H9 (cell line): Measurements from ENCODE around the gene CEP192. TPM values are rescaled to one million over a fixed set of nuclear protein-coding genes. Genes with fewer than 3 reads are reported as not detected.

Experiments used
- DNase-seq: peaks from one replicate; pipeline ENCODE4 v3.0.0-alpha.2; 2017
- H2AFZ ChIP-seq: one replicate; pipeline ENCODE4 v1.6.1; 2013; ENCODE audit warnings: mild to moderate bottlenecking, low read length, control low read depth, moderate library complexity
- H2AK5ac ChIP-seq: 2 replicates; pipeline ENCODE4 v1.6.1; 2013; ENCODE audit warnings: low read length, control low read depth, mixed read lengths; ENCODE audit not compliant: insufficient read length
- H2BK120ac ChIP-seq: one replicate; pipeline ENCODE4 v1.6.1; 2013; ENCODE audit warnings: low read depth, mild to moderate bottlenecking, low read length, control low read depth, inconsistent platforms; ENCODE audit not compliant: poor library complexity, severe bottlenecking
- H2BK12ac ChIP-seq: 2 replicates; pipeline ENCODE4 v1.6.1; 2013; ENCODE audit warnings: low read length, control low read depth, mixed read lengths, low read depth; ENCODE audit not compliant: insufficient read length
- H2BK15ac ChIP-seq: 2 replicates; pipeline ENCODE4 v1.6.1; 2013; ENCODE audit warnings: low read depth, low read length, control low read depth
- H2BK20ac ChIP-seq: one replicate; pipeline ENCODE4 v1.6.1; 2013; ENCODE audit warnings: low read depth, mild to moderate bottlenecking, low read length, control low read depth, inconsistent platforms; ENCODE audit not compliant: poor library complexity, severe bottlenecking
- H2BK5ac ChIP-seq: 2 replicates; pipeline ENCODE4 v1.6.1; 2013; ENCODE audit warnings: low read length, control low read depth, mixed read lengths; ENCODE audit not compliant: insufficient read length
- H3K14ac ChIP-seq: 2 replicates; pipeline ENCODE4 v1.6.1; 2013; ENCODE audit warnings: low read length, control low read depth; ENCODE audit not compliant: insufficient read depth
- H3K18ac ChIP-seq: 2 replicates; pipeline ENCODE4 v1.6.1; 2013; ENCODE audit warnings: low read depth, mild to moderate bottlenecking, mixed read lengths, low read length, control low read depth; ENCODE audit not compliant: insufficient read length
- H3K23ac ChIP-seq: 2 replicates; pipeline ENCODE4 v1.6.1; 2013; ENCODE audit warnings: low read length, control low read depth, mixed read lengths, low read depth; ENCODE audit not compliant: insufficient read length
- H3K23me2 ChIP-seq: 2 replicates; pipeline ENCODE4 v1.6.1; 2013; ENCODE audit warnings: low read depth, mild to moderate bottlenecking, mixed read lengths, low read length, control low read depth; ENCODE audit not compliant: insufficient read length, poor library complexity, severe bottlenecking
- H3K27ac ChIP-seq: 2 replicates; pipeline ENCODE4 v1.5.1; 2013; ENCODE audit warnings: low read length, control low read depth, mixed read lengths, low read depth; ENCODE audit not compliant: insufficient read length
- H3K27me3 ChIP-seq: 2 replicates; pipeline ENCODE4 v1.6.1; 2013; ENCODE audit warnings: low read length, control low read depth, inconsistent platforms; ENCODE audit not compliant: insufficient read depth
- H3K4ac ChIP-seq: 2 replicates; pipeline ENCODE4 v1.6.1; 2013; ENCODE audit warnings: low read depth, mild to moderate bottlenecking, control low read depth, inconsistent platforms, low read length, moderate library complexity
- H3K4me1 ChIP-seq: 2 replicates; pipeline ENCODE4 v1.6.1; 2013; ENCODE audit warnings: low read length, control low read depth, inconsistent platforms; ENCODE audit not compliant: insufficient read depth
- H3K4me2 ChIP-seq: 2 replicates; pipeline ENCODE4 v1.6.1; 2013; ENCODE audit warnings: low read length, control low read depth, mixed read lengths; ENCODE audit not compliant: insufficient read length, insufficient read depth
- H3K56ac ChIP-seq: 2 replicates; pipeline ENCODE4 v1.6.1; 2013; ENCODE audit warnings: low read depth, mild to moderate bottlenecking, mixed read lengths, low read length, control low read depth; ENCODE audit not compliant: insufficient read length
- H3K79me1 ChIP-seq: 2 replicates; pipeline ENCODE4 v1.6.1; 2013; ENCODE audit warnings: low read depth, mild to moderate bottlenecking, moderate library complexity, low read length, control low read depth, inconsistent platforms; ENCODE audit not compliant: insufficient read depth, poor library complexity, severe bottlenecking
- H3K79me2 ChIP-seq: 2 replicates; pipeline ENCODE4 v1.6.1; 2013; ENCODE audit warnings: low read length, control low read depth, inconsistent platforms; ENCODE audit not compliant: insufficient read depth
- H3K9ac ChIP-seq: 2 replicates; pipeline ENCODE4 v1.6.1; 2013; ENCODE audit warnings: low read length, control low read depth, mixed read lengths; ENCODE audit not compliant: insufficient read length; ENCODE audit errors: extremely low read depth
- H3K9me3 ChIP-seq: one replicate; pipeline ENCODE4 v1.6.1; 2013; ENCODE audit warnings: low read depth, low read length, inconsistent platforms; ENCODE audit not compliant: control insufficient read depth
- H3T11ph ChIP-seq: one replicate; pipeline ENCODE4 v1.6.1; 2013; ENCODE audit warnings: mild to moderate bottlenecking, low read length, control low read depth, inconsistent platforms
- H4K20me1 ChIP-seq: one replicate; pipeline ENCODE4 v1.6.1; 2013; ENCODE audit not compliant: control insufficient read depth, insufficient read length, insufficient read depth
- H4K5ac ChIP-seq: 2 replicates; pipeline ENCODE4 v1.6.1; 2013; ENCODE audit warnings: low read depth, mild to moderate bottlenecking, mixed read lengths, low read length, control low read depth; ENCODE audit not compliant: insufficient read length
- H4K8ac ChIP-seq: replicated peaks from 2 replicates; pipeline ENCODE4 v1.6.1; 2013; ENCODE audit warnings: low read length, control low read depth, mixed read lengths, low read depth; ENCODE audit not compliant: insufficient read length
- H4K91ac ChIP-seq: 2 replicates; pipeline ENCODE4 v1.6.1; 2013; ENCODE audit warnings: low read depth, mild to moderate bottlenecking, moderate library complexity, mixed read lengths, low read length, control low read depth; ENCODE audit not compliant: insufficient read length
- H3K27ac Mint-ChIP-seq, 3 experiments: 2 replicates in 2 of 3; 3 replicates in 1 of 3; pipeline ENCODE4 v1.8.0; 2020 to 2021; ENCODE audit warnings: mixed read lengths in 3 of 3, mild to moderate bottlenecking in 1 of 3, moderate library complexity in 1 of 3
- H3K27me3 Mint-ChIP-seq: 2 replicates; pipeline ENCODE4 v1.8.0; 2021; ENCODE audit warnings: low read depth, mild to moderate bottlenecking, moderate library complexity, mixed read lengths
- H3K36me3 Mint-ChIP-seq, 3 experiments: 2 replicates in 2 of 3; 3 replicates in 1 of 3; pipeline ENCODE4 v1.8.0; 2020 to 2021; ENCODE audit warnings: low read depth in 3 of 3, mixed read lengths in 3 of 3; ENCODE audit not compliant: insufficient read depth in 1 of 3
- H3K4me1 Mint-ChIP-seq, 2 experiments: 2 replicates each; pipeline ENCODE4 v1.8.0; 2020; ENCODE audit warnings: mixed read lengths in 2 of 2
- H3K4me3 Mint-ChIP-seq, 2 experiments: 2 replicates in 1 of 2; 3 replicates in 1 of 2; pipeline ENCODE4 v1.8.0; 2020 to 2021; ENCODE audit warnings: mild to moderate bottlenecking in 2 of 2, mixed read lengths in 2 of 2, moderate library complexity in 1 of 2
- H3K9me3 Mint-ChIP-seq, 2 experiments: 2 replicates in 1 of 2; 3 replicates in 1 of 2; pipeline ENCODE4 v1.8.0; 2020; ENCODE audit warnings: mild to moderate bottlenecking in 2 of 2, mixed read lengths in 2 of 2, moderate library complexity in 1 of 2
- WGBS: extraction: QIAGEN DNeasy Blood & Tissue Kit; methylation state at CpG from one replicate; pipeline ENCODE4 v1.1.7; 2013; ENCODE audit warnings: missing lambda C conversion rate, low lambda C conversion rate, mixed read lengths; ENCODE audit not compliant: insufficient read length; ENCODE audit errors: extremely low coverage; 5-methylcytosine and 5-hydroxymethylcytosine counted together
- total RNA-seq: library from RNA; stranded (reverse); gene quantifications from 2 replicates; pipeline ENCODE4 v1.2.1, GENCODE V29; 2021
- TF ChIP-seq, protein P1 (sequence below): fragments of 200-600 bp; sonication (generic); conservative IDR thresholded peaks from 3 replicates; pipeline ENCODE4 v1.8.0; 2021; ENCODE audit warnings: antibody characterized with exemption, mild to moderate bottlenecking

The CEP192 gene
- total RNA-seq, 1 experiment from 2014 or later, result 23.5 TPM

- no CpG with 5 or more reads among the region's 8 CpGs for WGBS
- no peak overlapping the region for H2BK12ac ChIP-seq
Observed at GRCh38 chr18:13112982-13113381, 121.8 kb downstream of the CEP192 start.

More at GRCh38 chr18:13112982-13113381, 121.8 kb downstream of the CEP192 start:
- Histone ChIP-seq H3K4me2 (no peak overlapping the region), H2AK5ac (no peak overlapping the region), H4K8ac (no peak overlapping the region), H3K56ac (no peak overlapping the region), H3K9me3 (no peaks in the 10 kb centered on the region), H3K4me1 (no peaks in the 10 kb centered on the region), H3K4ac (no peak overlapping the region), H2BK15ac (no peak overlapping the region), H3K27me3 (no peaks in the 10 kb centered on the region), H4K91ac (no peak overlapping the region), H3K79me2 (no peaks in the 10 kb centered on the region), H3K14ac (no peak overlapping the region), H3T11ph (no peak overlapping the region), H3K18ac (no peak overlapping the region), H3K9ac (no peak overlapping the region), H2BK120ac (no peak overlapping the region), H2AFZ (no peak overlapping the region), H2BK5ac (no peak overlapping the region), H4K20me1 (no peaks in the 10 kb centered on the region), H3K23ac (no peak overlapping the region), H4K5ac (no peak overlapping the region), H3K27ac (no peak overlapping the region), H2BK20ac (no peak overlapping the region), H3K23me2 (no peaks in the 10 kb centered on the region), H3K79me1 (no peaks in the 10 kb centered on the region)
- peaks cover 4 to 7% of the 10 kb centered on the region in 2 experiments; a peak in 4 of 5 replicates for H3K9me3 Mint-ChIP-seq
- H3K36me3 Mint-ChIP-seq, result peaks cover 21 to 46% (median 41%) of the 10 kb centered on the region in 3 experiments
- H3K27ac Mint-ChIP-seq, result no peak overlapping the region
- no peak overlapping the region for H3K4me3 Mint-ChIP-seq
- H3K4me1 Mint-ChIP-seq, result peaks cover 2 to 4% of the 10 kb centered on the region in 2 experiments; a peak in 1 of 4 replicates
- H3K27me3 Mint-ChIP-seq, result no peaks in the 10 kb centered on the region; the same call in 1 of the 2 replicates
- TF ChIP-seq, protein P1, sequence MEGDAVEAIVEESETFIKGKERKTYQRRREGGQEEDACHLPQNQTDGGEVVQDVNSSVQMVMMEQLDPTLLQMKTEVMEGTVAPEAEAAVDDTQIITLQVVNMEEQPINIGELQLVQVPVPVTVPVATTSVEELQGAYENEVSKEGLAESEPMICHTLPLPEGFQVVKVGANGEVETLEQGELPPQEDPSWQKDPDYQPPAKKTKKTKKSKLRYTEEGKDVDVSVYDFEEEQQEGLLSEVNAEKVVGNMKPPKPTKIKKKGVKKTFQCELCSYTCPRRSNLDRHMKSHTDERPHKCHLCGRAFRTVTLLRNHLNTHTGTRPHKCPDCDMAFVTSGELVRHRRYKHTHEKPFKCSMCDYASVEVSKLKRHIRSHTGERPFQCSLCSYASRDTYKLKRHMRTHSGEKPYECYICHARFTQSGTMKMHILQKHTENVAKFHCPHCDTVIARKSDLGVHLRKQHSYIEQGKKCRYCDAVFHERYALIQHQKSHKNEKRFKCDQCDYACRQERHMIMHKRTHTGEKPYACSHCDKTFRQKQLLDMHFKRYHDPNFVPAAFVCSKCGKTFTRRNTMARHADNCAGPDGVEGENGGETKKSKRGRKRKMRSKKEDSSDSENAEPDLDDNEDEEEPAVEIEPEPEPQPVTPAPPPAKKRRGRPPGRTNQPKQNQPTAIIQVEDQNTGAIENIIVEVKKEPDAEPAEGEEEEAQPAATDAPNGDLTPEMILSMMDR, result peak; percentile 68
- peak; percentile 88 for DNase-seq
